Activated CD4-positive, alpha-beta T cell treated with anti-CD3 and anti-CD28 coated beads, Interleukin-2, amount 10 ng/mL, durations not matched to agents 7 days and 5 days (primary cell): Measurements from ENCODE around the gene P2RY2. TPM values are rescaled to one million over a fixed set of nuclear protein-coding genes. Genes with fewer than 3 reads are reported as not detected.
A peak's percentile ranks its signal among the peaks of the same experiment; 100 is the strongest.

ENCODE experiments used
- CTCF ChIA-PET: fragments of 350-600 bp; sonication (Branson Sonifier 250); formaldehyde crosslinking; loops from one replicate; lab custom pipeline; 2021; ENCODE audit warnings: antibody characterized with exemption; lab: Charles Lee
- POLR2A ChIA-PET: fragments of 350-600 bp; sonication (Branson Sonifier 250); formaldehyde crosslinking; loops from one replicate; lab custom pipeline; 2021; ENCODE audit warnings: antibody characterized with exemption; lab: Charles Lee
- DNase-seq: peaks from one replicate; pipeline ENCODE4 v3.0.0-alpha.2; 2020
- H3K27ac Mint-ChIP-seq: one replicate; pipeline ENCODE4 v1.8.0; 2021; ENCODE audit warnings: mild to moderate bottlenecking, moderate library complexity, mixed read lengths
- H3K27me3 Mint-ChIP-seq: one replicate; pipeline ENCODE4 v1.8.0; 2021; ENCODE audit warnings: mixed read lengths
- H3K36me3 Mint-ChIP-seq: one replicate; pipeline ENCODE4 v1.8.0; 2021; ENCODE audit warnings: low read depth, mixed read lengths
- H3K4me1 Mint-ChIP-seq: one replicate; pipeline ENCODE4 v1.8.0; 2021; ENCODE audit warnings: mixed read lengths
- H3K4me3 Mint-ChIP-seq: one replicate; pipeline ENCODE4 v1.8.0; 2021; ENCODE audit warnings: mild to moderate bottlenecking, moderate library complexity, mixed read lengths
- H3K9me3 Mint-ChIP-seq: one replicate; pipeline ENCODE4 v1.8.0; 2021; ENCODE audit warnings: mixed read lengths
- total RNA-seq, 2 experiments: library from RNA; stranded (reverse); gene quantifications; one replicate each; pipeline ENCODE4 v1.2.3, GENCODE V29; 2021

The P2RY2 gene
- total RNA-seq: not detected

- Mint-ChIP-seq H3K4me1 (peaks cover 6% of the 10 kb centered on the region), H3K27ac (no peak within 1 kb of the TSS), H3K9me3 (no peaks in the 10 kb centered on the region), H3K36me3 (no peaks in the 10 kb centered on the region), H3K27me3 (peaks cover 35% of the 10 kb centered on the region), H3K4me3 (peak within 1 kb of the TSS; percentile 41)
- CTCF ChIA-PET: interaction anchor here (0.6 to 1.0 kb wide), 2 partner anchors 18 to 304 kb away, joined by 3 to 4 read pairs; no protein-coding TSS in a partner anchor
- POLR2A ChIA-PET: no interaction called here
- peak; percentile 27 for DNase-seq
Measured at GRCh38 chr11:73218106-73218829, at the start of gene P2RY2. P2RY2 (plus strand) TSS chr11:73218281; CDS start chr11:73234160, 15,879 bp downstream.

GRCh38 chr11:73168925-73169579 is 49.0 kb upstream of the P2RY2 start:
- peaks cover 3% of the 10 kb centered on the region for H3K27me3 Mint-ChIP-seq

DNA sequence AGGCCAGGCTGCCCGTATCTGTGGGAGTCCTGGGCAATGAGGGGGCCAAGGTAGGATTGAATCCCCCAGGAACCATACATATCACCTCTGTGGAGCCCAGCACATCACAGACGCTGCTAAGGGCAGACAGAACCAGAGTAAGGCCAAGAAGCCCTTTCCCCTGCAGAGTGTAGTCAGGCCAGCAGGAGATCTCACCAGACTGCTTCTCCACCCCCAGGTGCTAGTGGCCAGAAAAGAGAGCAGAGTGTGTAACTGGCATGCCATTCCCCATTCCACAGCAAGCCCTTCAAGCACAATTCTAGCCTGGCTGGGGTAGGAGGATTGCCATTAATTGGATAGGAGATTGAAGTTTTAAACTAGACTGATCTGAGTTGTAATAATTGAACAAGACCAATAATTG is 47.9 kb upstream of the P2RY2 start:
- no peaks in the 10 kb centered on the region for H3K36me3 Mint-ChIP-seq
- no peak overlapping the region for H3K4me3 Mint-ChIP-seq
- ChIA-PET CTCF (interaction anchor here (1.3 kb wide), 1 partner anchor 8 kb away, joined by 4 read pairs; no protein-coding TSS in a partner anchor), POLR2A (no interaction called here)
- peaks cover 8% of the 10 kb centered on the region for H3K4me1 Mint-ChIP-seq
- peaks cover 3% of the 10 kb centered on the region for H3K27me3 Mint-ChIP-seq
- no peak for DNase-seq
- H3K27ac Mint-ChIP-seq: no peak overlapping the region
- H3K9me3 Mint-ChIP-seq: no peaks in the 10 kb centered on the region

More at GRCh38 chr11:73168925-73169579, 49.0 kb upstream of the P2RY2 start:
- Mint-ChIP-seq H3K4me3 (no peak overlapping the region), H3K36me3 (no peaks in the 10 kb centered on the region), H3K27ac (no peak overlapping the region), H3K4me1 (peaks cover 8% of the 10 kb centered on the region), H3K9me3 (no peaks in the 10 kb centered on the region)
- ChIA-PET CTCF (interaction anchor here (0.8 to 1.3 kb wide), 3 partner anchors 9 to 444 kb away, joined by 4 read pairs; no protein-coding TSS in a partner anchor), POLR2A (no interaction called here)
- no peak for DNase-seq

DNA sequence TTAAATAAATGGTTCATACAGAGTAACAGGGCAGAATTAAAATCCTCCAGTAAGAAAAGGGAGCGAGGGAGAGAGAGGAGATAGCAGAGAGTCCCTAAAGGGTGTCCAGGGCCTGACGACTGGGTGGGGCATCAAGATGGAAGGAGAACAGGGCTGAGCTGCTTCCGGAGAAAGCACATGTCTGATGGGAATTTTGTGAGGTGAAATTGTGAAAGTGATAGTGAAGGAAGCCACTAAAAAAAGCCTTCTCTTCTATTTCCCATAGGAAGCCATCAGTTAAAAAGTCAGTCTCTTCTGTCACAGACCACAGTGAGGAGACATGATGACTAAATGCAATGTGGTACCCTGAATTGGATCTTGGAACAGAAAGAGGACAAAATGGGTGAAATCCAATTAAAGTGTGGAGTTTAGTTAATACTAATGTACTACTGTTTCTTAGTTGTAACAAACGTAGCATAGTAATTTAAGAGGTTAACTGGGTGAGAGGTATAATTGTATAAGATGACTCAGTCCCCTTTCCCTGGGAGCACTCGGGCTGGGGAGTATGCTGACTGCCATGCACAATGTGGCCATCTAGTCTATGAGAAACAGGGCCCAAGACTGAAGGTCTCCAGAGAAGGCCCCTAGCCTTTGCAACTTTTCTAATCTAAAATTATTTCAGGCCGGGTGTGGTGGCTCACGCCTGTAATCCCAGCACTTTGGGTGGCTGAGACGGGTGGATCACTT is 46.5 kb upstream of the P2RY2 start:
- H3K27ac Mint-ChIP-seq: no peak overlapping the region
- DNase-seq: no peak
- no peak overlapping the region for H3K4me3 Mint-ChIP-seq
- ChIA-PET POLR2A (no interaction called here), CTCF (interaction anchor here (0.6 to 11.2 kb wide), 2 partner anchors 10 to 281 kb away, joined by 3 to 113 read pairs; no protein-coding TSS in a partner anchor)
- no peaks in the 10 kb centered on the region for H3K36me3 Mint-ChIP-seq
- H3K9me3 Mint-ChIP-seq: no peaks in the 10 kb centered on the region
- H3K4me1 Mint-ChIP-seq: peaks cover 14% of the 10 kb centered on the region
- peaks cover 3% of the 10 kb centered on the region for H3K27me3 Mint-ChIP-seq

GRCh38 chr11:73172992-73173656 is 45.0 kb upstream of the P2RY2 start:
- no peaks in the 10 kb centered on the region for H3K27me3 Mint-ChIP-seq
- CTCF ChIA-PET: interaction anchor here (0.5 to 11.2 kb wide), 4 partner anchors 12 to 1123 kb away, joined by 3 to 113 read pairs (median 4); no protein-coding TSS in a partner anchor
- H3K27ac Mint-ChIP-seq: no peak overlapping the region

DNA sequence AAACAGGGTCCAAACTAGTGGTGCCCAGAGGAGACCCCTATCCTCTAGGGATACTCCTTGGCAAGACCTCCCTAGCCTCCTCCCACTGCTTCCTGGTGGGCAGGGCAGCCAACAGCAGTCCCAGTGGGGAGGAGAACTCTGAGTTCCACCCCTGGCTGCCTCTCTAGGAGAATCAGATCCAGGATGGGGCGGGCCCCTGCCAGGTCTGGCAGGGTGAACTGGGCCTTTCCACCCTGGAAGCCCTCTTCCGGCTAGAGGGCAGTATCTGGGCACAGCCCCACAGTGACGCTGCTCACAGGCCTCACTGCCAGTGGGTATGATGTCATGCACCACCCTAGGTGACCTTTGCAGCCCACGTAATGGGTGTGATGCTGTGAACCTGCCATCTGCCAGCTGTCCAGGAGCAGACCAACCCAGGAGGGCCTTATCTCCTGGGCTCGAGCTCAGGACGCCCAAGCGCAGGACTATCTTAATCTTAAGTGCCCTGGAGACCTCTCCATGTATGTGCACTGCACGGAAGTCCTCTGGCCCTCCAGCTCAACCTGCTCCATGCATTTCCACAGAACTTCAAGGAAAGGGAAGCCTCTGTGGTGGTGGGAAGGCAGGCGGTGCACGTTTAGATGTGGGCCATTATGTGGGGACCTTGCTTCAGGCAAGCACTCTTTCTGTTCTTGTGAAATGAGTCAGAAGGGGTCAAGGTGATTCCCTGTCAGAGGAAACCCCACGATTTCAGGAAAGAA is 44.2 kb upstream of the P2RY2 start:
- no peak overlapping the region for H3K27ac Mint-ChIP-seq
- no peak overlapping the region for H3K4me3 Mint-ChIP-seq
- H3K4me1 Mint-ChIP-seq: peaks cover 32% of the 10 kb centered on the region
- no peak for DNase-seq
- POLR2A ChIA-PET: no interaction called here
- H3K9me3 Mint-ChIP-seq: no peaks in the 10 kb centered on the region
- no peaks in the 10 kb centered on the region for H3K27me3 Mint-ChIP-seq
- CTCF ChIA-PET: interaction anchor here (0.5 to 11.2 kb wide), 3 partner anchors 13 to 344 kb away, joined by 4 to 113 read pairs (median 5); no protein-coding TSS in a partner anchor
- no peaks in the 10 kb centered on the region for H3K36me3 Mint-ChIP-seq

More at GRCh38 chr11:73172992-73173656, 45.0 kb upstream of the P2RY2 start:
- no peaks in the 10 kb centered on the region for H3K9me3 Mint-ChIP-seq
- POLR2A ChIA-PET: no interaction called here
- H3K36me3 Mint-ChIP-seq: no peaks in the 10 kb centered on the region
- peaks cover 29% of the 10 kb centered on the region for H3K4me1 Mint-ChIP-seq
- H3K4me3 Mint-ChIP-seq: no peak overlapping the region
- no peak for DNase-seq

- Mint-ChIP-seq H3K4me3 (no peak overlapping the region), H3K4me1 (peaks cover 32% of the 10 kb centered on the region), H3K36me3 (no peaks in the 10 kb centered on the region), H3K27me3 (peaks cover 2% of the 10 kb centered on the region), H3K27ac (no peak overlapping the region), H3K9me3 (no peaks in the 10 kb centered on the region)
- no peak for DNase-seq
- ChIA-PET CTCF (interaction anchor here (2.1 to 11.2 kb wide), 2 partner anchors 13 to 344 kb away, joined by 5 to 113 read pairs; no protein-coding TSS in a partner anchor), POLR2A (no interaction called here)
Measured at GRCh38 chr11:73174495-73174791, 43.6 kb upstream of the P2RY2 start.

DNA sequence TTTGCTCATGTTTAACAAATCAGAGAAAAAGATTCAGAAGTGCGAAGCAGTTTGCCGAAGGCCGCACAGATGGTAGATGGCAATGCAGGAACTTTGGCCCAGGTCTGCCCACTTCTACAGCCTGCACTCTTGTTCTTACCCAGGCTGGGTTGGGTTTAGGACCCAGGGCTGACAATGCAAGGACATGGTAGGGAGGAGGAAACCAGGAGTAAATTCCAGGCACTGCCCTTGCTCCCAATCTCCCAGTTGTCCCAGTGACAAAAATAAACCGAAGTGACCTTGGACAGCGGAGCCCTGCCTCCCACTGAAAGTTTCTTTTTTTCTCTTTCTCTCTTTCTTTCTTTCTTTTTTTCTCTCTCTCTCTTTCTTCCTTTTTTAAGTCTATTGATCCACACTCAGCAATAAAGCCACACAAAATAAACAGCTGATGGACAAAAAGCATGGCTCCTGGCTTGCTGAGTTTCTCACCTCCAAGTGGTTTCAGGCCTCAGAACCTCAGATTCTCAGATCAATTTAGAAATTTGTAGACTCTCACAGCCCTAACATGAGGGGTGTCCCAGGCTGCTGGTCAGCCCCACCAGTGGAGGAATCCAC is 42.4 kb upstream of the P2RY2 start:
- ChIA-PET POLR2A (interaction anchor here (0.7 kb wide), 1 partner anchor 140 kb away, joined by 3 read pairs; no protein-coding TSS in a partner anchor), CTCF (interaction anchor here (0.7 to 11.2 kb wide), 5 partner anchors 11 to 1040 kb away, joined by 3 to 113 read pairs (median 4); no protein-coding TSS in a partner anchor)
- H3K9me3 Mint-ChIP-seq: no peaks in the 10 kb centered on the region
- DNase-seq: no peak
- H3K4me1 Mint-ChIP-seq: peaks cover 32% of the 10 kb centered on the region
- H3K27ac Mint-ChIP-seq: peak overlapping the region; percentile 61
- H3K36me3 Mint-ChIP-seq: no peaks in the 10 kb centered on the region
- peaks cover 5% of the 10 kb centered on the region for H3K27me3 Mint-ChIP-seq
- no peak overlapping the region for H3K4me3 Mint-ChIP-seq

DNA sequence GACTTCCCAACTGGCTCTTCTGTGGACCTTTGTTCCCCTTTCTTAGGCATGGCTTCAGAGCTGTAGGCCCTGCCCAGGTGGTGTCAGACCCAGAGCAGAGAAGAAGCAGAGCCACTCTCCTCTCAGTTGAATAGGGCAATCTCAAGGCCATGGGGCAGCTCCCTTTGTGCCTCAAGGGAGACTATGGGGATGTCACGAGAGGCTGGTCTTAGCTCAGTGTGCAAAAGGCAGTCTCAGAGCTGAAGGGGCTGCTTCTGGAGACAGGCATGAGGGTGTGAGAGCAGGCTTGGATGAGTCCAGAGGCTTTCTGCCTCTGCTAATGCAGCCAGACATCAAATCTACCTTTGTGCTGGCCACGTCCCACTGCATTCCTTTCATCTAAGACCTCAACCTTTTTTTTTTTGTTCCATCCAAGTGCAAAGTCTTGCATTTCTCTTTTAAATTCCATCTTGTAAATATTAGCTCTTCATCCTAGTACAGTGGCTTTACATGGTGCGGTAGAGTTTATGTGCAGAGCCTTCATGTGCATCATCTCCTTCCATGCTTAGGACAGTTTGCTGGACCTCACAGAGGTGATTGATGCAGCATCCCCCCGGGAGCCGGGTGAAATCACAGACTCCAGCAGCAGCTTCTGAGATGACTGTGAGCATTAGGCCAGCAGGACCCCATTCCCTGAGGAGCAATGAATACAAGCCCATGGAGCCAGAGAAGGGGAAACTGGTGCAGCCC is 41.8 kb upstream of the P2RY2 start:
- CTCF ChIA-PET: interaction anchor here (0.8 to 11.2 kb wide), 6 partner anchors 10 to 590 kb away, joined by 3 to 113 read pairs (median 4); no protein-coding TSS in a partner anchor
- POLR2A ChIA-PET: no interaction called here
- Mint-ChIP-seq H3K9me3 (no peaks in the 10 kb centered on the region), H3K27ac (peak overlapping the region; percentile 61), H3K4me1 (peaks cover 30% of the 10 kb centered on the region), H3K36me3 (no peaks in the 10 kb centered on the region), H3K4me3 (no peak overlapping the region), H3K27me3 (peaks cover 9% of the 10 kb centered on the region)
- no peak for DNase-seq

DNA sequence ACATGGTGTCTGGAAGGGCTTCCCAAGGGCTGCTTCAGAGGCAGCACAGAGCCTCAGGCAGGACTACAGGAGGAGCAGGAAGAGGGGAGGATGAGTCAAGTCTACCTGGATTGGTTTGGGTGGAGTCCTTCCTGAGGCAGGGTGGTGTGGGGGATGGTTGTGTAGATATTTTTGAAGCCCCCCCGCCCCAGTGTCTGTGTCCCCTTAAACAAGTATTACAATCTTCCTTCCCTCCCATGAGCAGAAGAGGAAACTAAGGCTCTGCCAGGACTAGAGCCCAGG is 41.3 kb upstream of the P2RY2 start:
- Mint-ChIP-seq H3K36me3 (no peaks in the 10 kb centered on the region), H3K4me1 (peaks cover 26% of the 10 kb centered on the region), H3K9me3 (no peaks in the 10 kb centered on the region), H3K27ac (peak overlapping the region; percentile 43), H3K4me3 (no peak overlapping the region), H3K27me3 (peaks cover 13% of the 10 kb centered on the region)
- ChIA-PET POLR2A (no interaction called here), CTCF (interaction anchor here (1.0 to 11.2 kb wide), 13 partner anchors 10 to 591 kb away, joined by 3 to 113 read pairs (median 7); no protein-coding TSS in a partner anchor)
- DNase-seq: no peak

DNA sequence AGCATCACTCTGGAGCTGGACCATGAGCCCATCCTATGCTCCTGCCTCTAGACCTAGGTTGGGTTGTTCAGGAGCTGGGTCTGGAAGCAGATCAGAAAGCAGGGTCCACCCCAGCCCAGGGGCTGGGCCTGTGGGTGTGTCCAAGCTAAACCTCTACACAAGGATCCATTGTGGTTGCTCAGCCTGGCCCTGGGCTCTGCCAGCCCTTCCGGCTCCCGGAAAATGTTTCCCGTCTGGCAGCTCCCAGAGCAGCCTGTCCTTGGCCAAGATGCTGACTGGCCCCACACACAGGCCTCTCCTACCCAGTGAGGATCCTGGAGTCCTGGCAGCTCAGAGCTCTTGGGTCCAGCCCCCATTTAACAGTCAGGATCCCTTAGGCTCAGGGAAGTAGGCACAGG is 40.7 kb upstream of the P2RY2 start:
- H3K9me3 Mint-ChIP-seq: no peaks in the 10 kb centered on the region
- ChIA-PET POLR2A (no interaction called here), CTCF (interaction anchor here (0.9 to 11.2 kb wide), 23 partner anchors 8 to 591 kb away, joined by 3 to 113 read pairs (median 5); partner anchors contain the start of gene FCHSD2)
- H3K27me3 Mint-ChIP-seq: peaks cover 15% of the 10 kb centered on the region
- no peak overlapping the region for H3K4me3 Mint-ChIP-seq
- no peak overlapping the region for H3K27ac Mint-ChIP-seq
- DNase-seq: no peak
- peaks cover 26% of the 10 kb centered on the region for H3K4me1 Mint-ChIP-seq
- H3K36me3 Mint-ChIP-seq: no peaks in the 10 kb centered on the region
